GM23338 (cell line): Measurements from ENCODE around the gene SF3B4. TPM values are rescaled to one million over a fixed set of nuclear protein-coding genes. Genes with fewer than 3 reads are reported as not detected.

Source experiments
- ATAC-seq: fragments of 200-7000 bp; cut with Tn5 transposase; 3 replicates; pipeline ENCODE4 v1.9.1; 2020
- DNase-seq: peaks from one replicate; pipeline ENCODE4 v3.0.0-alpha.2; 2015; ENCODE audit warnings: low spot score
- H2AFZ ChIP-seq: fragments of 200-600 bp; sonication (generic); 2 replicates; pipeline ENCODE4 v1.8.0; 2016; ENCODE audit warnings: antibody characterized with exemption, mild to moderate bottlenecking, moderate library complexity
- H3F3A ChIP-seq: fragments of 200-600 bp; sonication (generic); replicated peaks from 2 replicates; pipeline ENCODE4 v1.8.0; 2017; ENCODE audit warnings: antibody characterized with exemption, mixed run types, low read depth
- H3K27ac ChIP-seq: fragments of 200-600 bp; sonication (generic); 2 replicates; pipeline ENCODE4 v1.6.1; 2016; ENCODE audit warnings: low read depth
- H3K27me3 ChIP-seq: fragments of 200-600 bp; sonication (generic); 2 replicates; pipeline ENCODE4 v1.8.0; 2016; ENCODE audit warnings: mild to moderate bottlenecking, mixed run types, moderate library complexity; ENCODE audit not compliant: insufficient read depth
- H3K36me3 ChIP-seq: fragments of 200-600 bp; sonication (generic); 2 replicates; pipeline ENCODE4 v1.8.0; 2016; ENCODE audit warnings: mild to moderate bottlenecking; ENCODE audit not compliant: insufficient read depth
- H3K4me1 ChIP-seq: fragments of 200-600 bp; sonication (generic); 2 replicates; pipeline ENCODE4 v1.8.0; 2016; ENCODE audit warnings: mild to moderate bottlenecking, moderate library complexity; ENCODE audit not compliant: insufficient read depth
- H3K4me2 ChIP-seq: fragments of 200-600 bp; sonication (generic); 2 replicates; pipeline ENCODE4 v1.7.1; 2017; ENCODE audit warnings: mixed run types
- H3K4me3 ChIP-seq: fragments of 200-600 bp; sonication (generic); 2 replicates; pipeline ENCODE4 v1.6.1; 2016; ENCODE audit warnings: mixed run types
- H3K79me2 ChIP-seq: fragments of 200-600 bp; sonication (generic); replicated peaks from 2 replicates; pipeline ENCODE4 v1.8.0; 2017; ENCODE audit warnings: mild to moderate bottlenecking; ENCODE audit not compliant: insufficient read depth
- H3K9me2 ChIP-seq: fragments of 200-600 bp; sonication (generic); 2 replicates; pipeline ENCODE4 v1.8.0; 2017; ENCODE audit not compliant: insufficient read depth
- H4K20me1 ChIP-seq: fragments of 200-600 bp; sonication (generic); replicated peaks from 2 replicates; pipeline ENCODE4 v1.8.0; 2017; ENCODE audit warnings: mild to moderate bottlenecking; ENCODE audit not compliant: insufficient read depth
- H3K27ac Mint-ChIP-seq: 2 replicates; pipeline ENCODE4 v1.8.0; 2020; ENCODE audit warnings: inconsistent platforms, mild to moderate bottlenecking, moderate library complexity, mixed read lengths
- H3K27me3 Mint-ChIP-seq: 3 replicates; pipeline ENCODE4 v1.8.0; 2022; ENCODE audit warnings: low read depth, mild to moderate bottlenecking, moderate library complexity, mixed read lengths, inconsistent platforms; ENCODE audit not compliant: insufficient read depth, poor library complexity
- H3K36me3 Mint-ChIP-seq: 3 replicates; pipeline ENCODE4 v1.8.0; 2021; ENCODE audit warnings: low read depth, mild to moderate bottlenecking, inconsistent platforms, moderate library complexity, mixed read lengths
- H3K4me1 Mint-ChIP-seq: 3 replicates; pipeline ENCODE4 v1.8.0; 2020; ENCODE audit warnings: mild to moderate bottlenecking, inconsistent platforms, mixed read lengths
- H3K4me3 Mint-ChIP-seq: 3 replicates; pipeline ENCODE4 v1.8.0; 2021; ENCODE audit warnings: moderate library complexity, mild to moderate bottlenecking, inconsistent platforms, mixed read lengths
- H3K9me3 Mint-ChIP-seq: 3 replicates; pipeline ENCODE4 v1.8.0; 2020; ENCODE audit warnings: moderate library complexity, mild to moderate bottlenecking, inconsistent platforms, mixed read lengths
- ETS1 ChIP-seq: IDR thresholded peaks from 2 replicates; pipeline ENCODE4 v1.6.1; 2016; ENCODE audit warnings: antibody characterized with exemption
- JUNB ChIP-seq: IDR thresholded peaks from one replicate; pipeline ENCODE4 v1.6.1; 2016; ENCODE audit warnings: antibody characterized with exemption; ENCODE audit not compliant: unreplicated experiment
- REST ChIP-seq: IDR thresholded peaks from one replicate; pipeline ENCODE4 v1.6.1; 2018; ENCODE audit warnings: antibody characterized with exemption; ENCODE audit not compliant: unreplicated experiment
- polyA plus RNA-seq: library from polyadenylated mRNA; unstranded; fragments of >200 nt; fragmentation: Nextera tagmentation; extraction: Ambion mirVana; gene quantifications from 2 replicates; pipeline ENCODE4 v1.2.1, GENCODE V29; 2016
- total RNA-seq: library from RNA; depleted of rRNA; stranded (reverse); fragments of >200 nt; shearing (Covaris generic); gene quantifications from 2 replicates; pipeline ENCODE4 v1.2.3, GENCODE V29; 2014

The SF3B4 gene
- total and polyA plus RNA-seq, 2 experiments from 2014 or later, result 48.7 to 84.0 TPM

GRCh38 chr1:149917571-149918144 lies 9.9 kb downstream of the SF3B4 start, which contains the start of gene SV2A (continued):
- no peak for TF ChIP-seq ETS1

DNA sequence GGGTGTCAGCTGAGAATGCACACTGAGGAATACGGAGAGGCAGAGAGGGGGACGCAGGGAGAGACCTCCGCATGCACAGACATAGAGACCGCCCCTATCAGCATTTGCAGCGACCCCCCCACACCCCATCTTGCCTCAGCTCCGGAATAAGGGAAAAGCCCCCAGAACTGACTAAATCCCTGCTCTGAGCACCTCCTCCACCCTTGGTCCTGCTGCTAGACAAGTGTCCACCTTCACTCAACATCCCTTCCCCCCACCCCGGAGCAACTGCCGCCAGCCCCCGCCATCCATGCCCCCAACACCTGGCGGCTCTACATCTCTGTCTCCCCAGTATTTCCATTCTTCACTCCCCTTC lies 10.7 kb downstream of the SF3B4 start:
- peak overlapping the region; percentile 96 for H3K4me3 Mint-ChIP-seq

More for the DNA sequence above, 10.7 kb downstream of the SF3B4 start:
- no peaks in the 10 kb centered on the region for H3K36me3 ChIP-seq
- Mint-ChIP-seq H3K36me3 (peaks cover 17% of the 10 kb centered on the region), H3K27ac (no peak overlapping the region), H3K4me1 (peaks cover 31% of the 10 kb centered on the region), H3K9me3 (no peaks in the 10 kb centered on the region), H3K27me3 (peaks cover 16% of the 10 kb centered on the region)
- no peak overlapping the region for H2AFZ ChIP-seq
- H3K4me3 ChIP-seq, result peak overlapping the region; percentile 95
- H3K4me1 ChIP-seq, result peaks cover 20% of the 10 kb centered on the region
- DNase-seq (no peak), ATAC-seq (no peak; the same call in 2 of the 3 replicates)
- peak overlapping the region; percentile 93 for H3K4me2 ChIP-seq
- H3K27me3 ChIP-seq, result no peaks in the 10 kb centered on the region
- H3K79me2 ChIP-seq, result peaks cover 16% of the 10 kb centered on the region
- no peak overlapping the region for H3K27ac ChIP-seq
- no peaks in the 10 kb centered on the region for H3K9me2 ChIP-seq
- H4K20me1 ChIP-seq, result peaks cover 1% of the 10 kb centered on the region; the same call in 1 of the 2 replicates
- H3F3A ChIP-seq, result peaks cover 7% of the 10 kb centered on the region; the same call in 1 of the 2 replicates
- TF ChIP-seq REST, result no peak
- TF ChIP-seq JUNB, result no peak
